GM23338 (cell line): ENCODE data around the gene DOCK4. TPM values are rescaled to one million over a fixed set of nuclear protein-coding genes. Genes with fewer than 3 reads are reported as not detected.

Experiments
- ATAC-seq: fragments of 200-7000 bp; cut with Tn5 transposase; 3 replicates; pipeline ENCODE4 v1.9.1; 2020
- DNase-seq: peaks from one replicate; pipeline ENCODE4 v3.0.0-alpha.2; 2015; ENCODE audit warnings: low spot score
- H2AFZ ChIP-seq: fragments of 200-600 bp; sonication (generic); 2 replicates; pipeline ENCODE4 v1.8.0; 2016; ENCODE audit warnings: antibody characterized with exemption, mild to moderate bottlenecking, moderate library complexity
- H3F3A ChIP-seq: fragments of 200-600 bp; sonication (generic); replicated peaks from 2 replicates; pipeline ENCODE4 v1.8.0; 2017; ENCODE audit warnings: antibody characterized with exemption, mixed run types, low read depth
- H3K27ac ChIP-seq: fragments of 200-600 bp; sonication (generic); 2 replicates; pipeline ENCODE4 v1.6.1; 2016; ENCODE audit warnings: low read depth
- H3K27me3 ChIP-seq: fragments of 200-600 bp; sonication (generic); 2 replicates; pipeline ENCODE4 v1.8.0; 2016; ENCODE audit warnings: mild to moderate bottlenecking, mixed run types, moderate library complexity; ENCODE audit not compliant: insufficient read depth
- H3K36me3 ChIP-seq: fragments of 200-600 bp; sonication (generic); 2 replicates; pipeline ENCODE4 v1.8.0; 2016; ENCODE audit warnings: mild to moderate bottlenecking; ENCODE audit not compliant: insufficient read depth
- H3K4me1 ChIP-seq: fragments of 200-600 bp; sonication (generic); 2 replicates; pipeline ENCODE4 v1.8.0; 2016; ENCODE audit warnings: mild to moderate bottlenecking, moderate library complexity; ENCODE audit not compliant: insufficient read depth
- H3K4me2 ChIP-seq: fragments of 200-600 bp; sonication (generic); 2 replicates; pipeline ENCODE4 v1.7.1; 2017; ENCODE audit warnings: mixed run types
- H3K4me3 ChIP-seq: fragments of 200-600 bp; sonication (generic); 2 replicates; pipeline ENCODE4 v1.6.1; 2016; ENCODE audit warnings: mixed run types
- H3K79me2 ChIP-seq: fragments of 200-600 bp; sonication (generic); replicated peaks from 2 replicates; pipeline ENCODE4 v1.8.0; 2017; ENCODE audit warnings: mild to moderate bottlenecking; ENCODE audit not compliant: insufficient read depth
- H3K9me2 ChIP-seq: fragments of 200-600 bp; sonication (generic); 2 replicates; pipeline ENCODE4 v1.8.0; 2017; ENCODE audit not compliant: insufficient read depth
- H4K20me1 ChIP-seq: fragments of 200-600 bp; sonication (generic); replicated peaks from 2 replicates; pipeline ENCODE4 v1.8.0; 2017; ENCODE audit warnings: mild to moderate bottlenecking; ENCODE audit not compliant: insufficient read depth
- H3K27ac Mint-ChIP-seq: 2 replicates; pipeline ENCODE4 v1.8.0; 2020; ENCODE audit warnings: inconsistent platforms, mild to moderate bottlenecking, moderate library complexity, mixed read lengths
- H3K27me3 Mint-ChIP-seq: 3 replicates; pipeline ENCODE4 v1.8.0; 2022; ENCODE audit warnings: low read depth, mild to moderate bottlenecking, moderate library complexity, mixed read lengths, inconsistent platforms; ENCODE audit not compliant: insufficient read depth, poor library complexity
- H3K36me3 Mint-ChIP-seq: 3 replicates; pipeline ENCODE4 v1.8.0; 2021; ENCODE audit warnings: low read depth, mild to moderate bottlenecking, inconsistent platforms, moderate library complexity, mixed read lengths
- H3K4me1 Mint-ChIP-seq: 3 replicates; pipeline ENCODE4 v1.8.0; 2020; ENCODE audit warnings: mild to moderate bottlenecking, inconsistent platforms, mixed read lengths
- H3K4me3 Mint-ChIP-seq: 3 replicates; pipeline ENCODE4 v1.8.0; 2021; ENCODE audit warnings: moderate library complexity, mild to moderate bottlenecking, inconsistent platforms, mixed read lengths
- H3K9me3 Mint-ChIP-seq: 3 replicates; pipeline ENCODE4 v1.8.0; 2020; ENCODE audit warnings: moderate library complexity, mild to moderate bottlenecking, inconsistent platforms, mixed read lengths
- CREB1 ChIP-seq: fragments of 250-450 bp; sonication (Bioruptor Pico); IDR thresholded peaks from 2 replicates; pipeline ENCODE4 v1.5.0; 2020; ENCODE audit warnings: low read depth, mild to moderate bottlenecking, moderate library complexity
- CTCF ChIP-seq, 2 experiments: fragments of 200-600 bp in 1 of 2; sonication (generic) in 1 of 2; conservative IDR thresholded peaks; 2 replicates each; pipeline versions ENCODE4 v1.5.1 to v1.6.1; 2016 to 2017; ENCODE audit warnings: antibody characterized with exemption in 2 of 2, low read depth in 2 of 2, mild to moderate bottlenecking in 2 of 2, moderate library complexity in 1 of 2
- ETS1 ChIP-seq: IDR thresholded peaks from 2 replicates; pipeline ENCODE4 v1.6.1; 2016; ENCODE audit warnings: antibody characterized with exemption
- EZH2 ChIP-seq: fragments of 200-600 bp; sonication (generic); IDR thresholded peaks from one replicate; pipeline ENCODE4 v1.8.0; 2017; ENCODE audit warnings: antibody characterized with exemption, mild to moderate bottlenecking, low read depth; ENCODE audit not compliant: unreplicated experiment
- EZH2phosphoT487 ChIP-seq: fragments of 200-600 bp; sonication (generic); IDR thresholded peaks from one replicate; pipeline ENCODE4 v1.8.1; 2018; ENCODE audit warnings: antibody characterized with exemption; ENCODE audit not compliant: unreplicated experiment
- JUNB ChIP-seq: IDR thresholded peaks from one replicate; pipeline ENCODE4 v1.6.1; 2016; ENCODE audit warnings: antibody characterized with exemption; ENCODE audit not compliant: unreplicated experiment
- POLR2AphosphoS5 ChIP-seq: IDR thresholded peaks from 2 replicates; pipeline ENCODE4 v1.6.1; 2016; ENCODE audit warnings: antibody characterized with exemption, low read depth
- REST ChIP-seq: IDR thresholded peaks from one replicate; pipeline ENCODE4 v1.6.1; 2018; ENCODE audit warnings: antibody characterized with exemption; ENCODE audit not compliant: unreplicated experiment
- STAT1 ChIP-seq: IDR thresholded peaks from one replicate; pipeline ENCODE4 v1.6.1; 2016; ENCODE audit warnings: antibody characterized with exemption; ENCODE audit not compliant: unreplicated experiment
- ZNF114 ChIP-seq: fragments of 250-450 bp; sonication (Bioruptor Pico); IDR thresholded peaks from 2 replicates; pipeline ENCODE4 v1.5.0; 2020; ENCODE audit warnings: mild to moderate bottlenecking, moderate library complexity
- ZNF331 ChIP-seq: fragments of 250-450 bp; sonication (Bioruptor Pico); IDR thresholded peaks from 2 replicates; pipeline ENCODE4 v1.5.0; 2020; ENCODE audit warnings: low read depth, mild to moderate bottlenecking, moderate library complexity
- polyA plus RNA-seq: library from polyadenylated mRNA; unstranded; fragments of >200 nt; fragmentation: Nextera tagmentation; extraction: Ambion mirVana; gene quantifications from 2 replicates; pipeline ENCODE4 v1.2.1, GENCODE V29; 2016
- total RNA-seq: library from RNA; depleted of rRNA; stranded (reverse); fragments of >200 nt; shearing (Covaris generic); gene quantifications from 2 replicates; pipeline ENCODE4 v1.2.3, GENCODE V29; 2014

Gene DOCK4
- total and polyA plus RNA-seq, 2 experiments from 2014 or later = 6.3 to 33.8 TPM

GRCh38 chr7:112143582-112143981 is 62.6 kb downstream of the DOCK4 start:
- H3K36me3 ChIP-seq = no peaks in the 10 kb centered on the region
- Mint-ChIP-seq H3K36me3 (no peaks in the 10 kb centered on the region), H3K4me3 (no peak overlapping the region), H3K27me3 (no peaks in the 10 kb centered on the region), H3K27ac (no peak overlapping the region), H3K9me3 (no peaks in the 10 kb centered on the region), H3K4me1 (peaks cover 42% of the 10 kb centered on the region)
- H3K4me3 ChIP-seq = no peak overlapping the region
- ATAC-seq = no peak
- no peak for DNase-seq
- no peak overlapping the region for H2AFZ ChIP-seq
- H3F3A ChIP-seq = 0 out of 2 replicates have a peak, but pooled peaks cover 2% of the 10 kb centered on the region
- H3K9me2 ChIP-seq = no peaks in the 10 kb centered on the region
- peaks cover 91% of the 10 kb centered on the region for H3K79me2 ChIP-seq
- H3K4me2 ChIP-seq = no peak overlapping the region
- TF ChIP-seq JUNB = no peak
- no peak for TF ChIP-seq ETS1
- no peak for TF ChIP-seq ZNF114 (CRISPR knock-in tag)
- no peak for TF ChIP-seq ZNF331 (CRISPR knock-in tag)
- no peak for TF ChIP-seq CREB1
- no peak for TF ChIP-seq POLR2AphosphoS5
- TF ChIP-seq EZH2 = no peak
- no peak for TF ChIP-seq EZH2phosphoT487
- TF ChIP-seq CTCF (conservative IDR thresholded peaks at IDR 0.05; ENCODE audit: low read depth in 2 of 2) = no peak
- H3K4me1 ChIP-seq = peaks cover 36% of the 10 kb centered on the region
- H4K20me1 ChIP-seq = no peaks in the 10 kb centered on the region
- H3K27ac ChIP-seq = no peak overlapping the region
- H3K27me3 ChIP-seq = no peaks in the 10 kb centered on the region

GRCh38 chr7:112143136-112143535 is 63.1 kb downstream of the DOCK4 start:
- no peaks in the 10 kb centered on the region for H3K36me3 ChIP-seq
- no peak overlapping the region for H3K4me3 Mint-ChIP-seq
- H3K4me1 Mint-ChIP-seq = peaks cover 42% of the 10 kb centered on the region
- 0 out of 2 replicates have a peak, but pooled peaks cover 2% of the 10 kb centered on the region for H3F3A ChIP-seq
- H3K9me2 ChIP-seq = no peaks in the 10 kb centered on the region
- H3K27ac Mint-ChIP-seq = no peak overlapping the region
- no peak for DNase-seq
- ATAC-seq = no peak
- H3K9me3 Mint-ChIP-seq = no peaks in the 10 kb centered on the region
- H4K20me1 ChIP-seq = no peaks in the 10 kb centered on the region
- no peak overlapping the region for H3K27ac ChIP-seq
- no peaks in the 10 kb centered on the region for H3K27me3 Mint-ChIP-seq
- no peak overlapping the region for H2AFZ ChIP-seq
- no peak overlapping the region for H3K4me3 ChIP-seq
- peaks cover 35% of the 10 kb centered on the region for H3K4me1 ChIP-seq
- H3K36me3 Mint-ChIP-seq = no peaks in the 10 kb centered on the region
- peaks cover 93% of the 10 kb centered on the region for H3K79me2 ChIP-seq
- H3K4me2 ChIP-seq = no peak overlapping the region
- no peaks in the 10 kb centered on the region for H3K27me3 ChIP-seq
- no peak for TF ChIP-seq STAT1
- no peak for TF ChIP-seq REST
- no peak for TF ChIP-seq ETS1
